Lung (tissue), 12 donors: ENCODE results near the gene SNX13. TPM values are rescaled to one million over a fixed set of nuclear protein-coding genes. Genes with fewer than 3 reads are reported as not detected.
"Not testable (repeated sequence)": the region's sequence is repeated elsewhere in the genome, so short reads cannot be mapped to it uniquely, and the experiment has no call there.

ENCODE experiments used
- ATAC-seq: fragments of 200-7000 bp; cut with Tn5 transposase; one replicate; pipeline ENCODE4 v1.9.1; 2020; ENCODE audit warnings: moderate number of reproducible peaks; ENCODE audit not compliant: insufficient read depth, low FRiP score
- DNase-seq, 3 donors: peaks; one replicate each; pipeline ENCODE4 v3.0.0-alpha.2; 2013 to 2017
- H3K27ac ChIP-seq, 2 donors: one replicate each; pipeline ENCODE4 v1.5.1; 2013; ENCODE audit warnings: mild to moderate bottlenecking in 2 of 2, moderate library complexity in 2 of 2, control low read depth in 1 of 2, inconsistent platforms in 1 of 2, low read depth in 1 of 2, low read length in 1 of 2
- H3K27me3 ChIP-seq, 3 donors: one replicate each; pipeline ENCODE4 v1.5.1; 2013; ENCODE audit warnings: low read length in 2 of 3; ENCODE audit not compliant: control insufficient read depth in 3 of 3, insufficient read depth in 3 of 3
- H3K36me3 ChIP-seq, 4 donors: one replicate each; pipeline ENCODE4 v1.5.1; 2013; ENCODE audit warnings: low read length in 4 of 4, mild to moderate bottlenecking in 1 of 4, moderate library complexity in 1 of 4; ENCODE audit not compliant: control insufficient read depth in 4 of 4, insufficient read depth in 4 of 4
- H3K4me1 ChIP-seq, 5 donors: one replicate each; pipeline ENCODE4 v1.5.1; 2013; ENCODE audit warnings: low read length in 5 of 5, mild to moderate bottlenecking in 2 of 5, moderate library complexity in 1 of 5; ENCODE audit not compliant: control insufficient read depth in 5 of 5, insufficient read depth in 5 of 5
- H3K4me3 ChIP-seq: one replicate; pipeline ENCODE4 v1.5.1; 2013; ENCODE audit warnings: mild to moderate bottlenecking, control low read depth, moderate library complexity
- H3K9ac ChIP-seq, 2 donors: one replicate each; pipeline ENCODE4 v1.5.1; 2013; ENCODE audit warnings: low read length in 2 of 2, control low read depth in 1 of 2; ENCODE audit not compliant: insufficient read depth in 1 of 2
- H3K9me3 ChIP-seq, 4 donors: one replicate each; pipeline ENCODE4 v1.5.1; 2013; ENCODE audit warnings: low read length in 3 of 4, mild to moderate bottlenecking in 1 of 4, moderate library complexity in 1 of 4; ENCODE audit not compliant: control insufficient read depth in 4 of 4, insufficient read depth in 3 of 4
- WGBS, 2 donors: extraction: QIAGEN DNeasy Blood & Tissue Kit; methylation state at CpG; one replicate each; pipeline ENCODE4 v1.1.7; 2013; 5-methylcytosine and 5-hydroxymethylcytosine counted together
- polyA plus RNA-seq, 2 donors: library from polyadenylated mRNA; stranded (reverse); fragments of 200-250 nt; gene quantifications; one replicate each; pipeline ENCODE4 v1.2.1, GENCODE V29; 2013
- total RNA-seq, 2 donors: library from RNA; depleted of rRNA in 1 of 2; stranded (reverse); fragments of >200 nt in 1 of 2; gene quantifications; one replicate each; pipeline ENCODE4 v1.2.1, GENCODE V29; 2014 to 2021
- TF ChIP-seq, protein P1 (sequence below): IDR thresholded peaks from 2 replicates; pipeline ENCODE4 v1.5.1; 2012; ENCODE audit warnings: mild to moderate bottlenecking; ENCODE audit errors: control extremely low read depth, extremely low read depth
- donor health status: control.
- donor health status: control.
- donor health status: Bipolar disorder and iron deficiency.
- donor health status: healthy.
- donor health status: DM: yes; HTN: yes; CAD: no.

SNX13 gene
- total and polyA plus RNA-seq, 4 donors, result 8.9 to 104 (median 31.9) TPM

DNA sequence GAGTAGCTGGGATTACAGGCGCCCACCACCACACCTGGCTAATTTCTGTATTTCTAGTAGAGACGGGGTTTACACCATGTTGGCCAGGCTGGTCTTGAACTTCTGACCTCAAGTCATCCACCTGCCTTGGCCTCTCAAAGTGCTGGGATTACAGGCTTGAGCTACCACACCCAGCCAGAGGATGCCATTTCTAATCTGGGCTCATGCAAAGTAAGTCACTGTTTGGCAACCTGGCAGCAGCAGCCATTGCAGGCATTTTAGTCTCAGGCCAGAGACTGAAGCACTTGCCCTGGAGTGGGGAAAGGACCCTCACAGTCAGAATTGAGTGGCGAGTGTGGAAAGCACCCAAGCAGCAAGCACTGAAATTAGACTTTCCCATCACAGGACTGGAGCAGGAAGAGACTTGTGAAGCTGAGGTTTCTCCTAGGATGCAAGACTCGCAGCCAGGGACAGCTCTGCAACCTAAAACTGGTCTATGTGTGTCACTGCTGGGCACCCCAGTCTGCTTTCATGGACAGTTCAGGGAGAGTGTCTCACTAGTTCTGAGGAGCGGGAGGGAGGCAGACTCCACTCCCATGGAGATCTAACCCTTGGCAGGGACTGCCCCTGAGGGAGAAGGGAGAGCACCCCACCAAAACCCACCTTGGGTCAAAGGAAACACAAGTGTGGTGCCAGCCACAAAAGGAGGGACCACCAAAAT lies 27.6 kb downstream of the SNX13 start:
- no peak overlapping the region for H3K4me3 ChIP-seq
- H3K9ac ChIP-seq, result no peak overlapping the region
- no peaks in the 10 kb centered on the region for H3K27me3 ChIP-seq
- H3K9me3 ChIP-seq, result peaks cover 0 to 8% (median 3%) of the 10 kb centered on the region in 4 donors
- ATAC-seq (no peak), DNase-seq (no peak)
- peaks cover 0 to 1% (median 0%) of the 10 kb centered on the region in 4 donors for H3K36me3 ChIP-seq
- peaks cover 0 to 21% (median 0%) of the 10 kb centered on the region in 5 donors for H3K4me1 ChIP-seq
- TF ChIP-seq, protein P1, sequence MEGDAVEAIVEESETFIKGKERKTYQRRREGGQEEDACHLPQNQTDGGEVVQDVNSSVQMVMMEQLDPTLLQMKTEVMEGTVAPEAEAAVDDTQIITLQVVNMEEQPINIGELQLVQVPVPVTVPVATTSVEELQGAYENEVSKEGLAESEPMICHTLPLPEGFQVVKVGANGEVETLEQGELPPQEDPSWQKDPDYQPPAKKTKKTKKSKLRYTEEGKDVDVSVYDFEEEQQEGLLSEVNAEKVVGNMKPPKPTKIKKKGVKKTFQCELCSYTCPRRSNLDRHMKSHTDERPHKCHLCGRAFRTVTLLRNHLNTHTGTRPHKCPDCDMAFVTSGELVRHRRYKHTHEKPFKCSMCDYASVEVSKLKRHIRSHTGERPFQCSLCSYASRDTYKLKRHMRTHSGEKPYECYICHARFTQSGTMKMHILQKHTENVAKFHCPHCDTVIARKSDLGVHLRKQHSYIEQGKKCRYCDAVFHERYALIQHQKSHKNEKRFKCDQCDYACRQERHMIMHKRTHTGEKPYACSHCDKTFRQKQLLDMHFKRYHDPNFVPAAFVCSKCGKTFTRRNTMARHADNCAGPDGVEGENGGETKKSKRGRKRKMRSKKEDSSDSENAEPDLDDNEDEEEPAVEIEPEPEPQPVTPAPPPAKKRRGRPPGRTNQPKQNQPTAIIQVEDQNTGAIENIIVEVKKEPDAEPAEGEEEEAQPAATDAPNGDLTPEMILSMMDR, result no peak
- no peak overlapping the region for H3K27ac ChIP-seq
- WGBS, 2 donors, result 95 to 99% methylated on average over 5 of the region's 5 CpGs

DNA sequence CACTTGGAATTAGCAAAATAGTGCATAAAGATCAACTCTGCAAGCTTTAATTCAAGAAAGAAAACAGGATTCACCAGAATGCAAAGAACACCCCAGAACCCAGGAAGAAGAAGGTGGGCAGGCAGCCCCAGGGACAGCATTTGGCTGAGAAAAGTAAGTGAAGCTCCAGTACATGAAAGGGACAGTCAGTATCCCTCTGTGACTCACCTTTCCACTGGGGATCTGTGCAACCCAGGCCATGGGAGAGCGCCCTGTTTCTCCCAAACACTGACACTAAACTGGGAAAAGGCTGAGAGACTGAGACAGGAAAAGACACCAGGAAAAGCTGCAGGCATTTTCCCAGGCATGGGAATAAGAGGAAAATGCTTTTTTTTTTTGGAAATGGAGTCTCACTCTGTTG lies 28.2 kb downstream of the SNX13 start:
- Histone ChIP-seq H3K4me3 (no peak overlapping the region), H3K4me1 (peaks cover 0 to 21% (median 0%) of the 10 kb centered on the region in 5 donors), H3K27me3 (no peaks in the 10 kb centered on the region), H3K9ac (no peak overlapping the region), H3K36me3 (peaks cover 0 to 1% (median 0%) of the 10 kb centered on the region in 4 donors), H3K27ac (no peak overlapping the region), H3K9me3 (peaks cover 0 to 7% (median under 1%) of the 10 kb centered on the region in 4 donors)
- TF ChIP-seq, protein P1, result no peak
- ATAC-seq (no peak), DNase-seq (no peak)
- 98 to 100% methylated on average over 1 of the region's 1 CpG for WGBS, 2 donors

DNA sequence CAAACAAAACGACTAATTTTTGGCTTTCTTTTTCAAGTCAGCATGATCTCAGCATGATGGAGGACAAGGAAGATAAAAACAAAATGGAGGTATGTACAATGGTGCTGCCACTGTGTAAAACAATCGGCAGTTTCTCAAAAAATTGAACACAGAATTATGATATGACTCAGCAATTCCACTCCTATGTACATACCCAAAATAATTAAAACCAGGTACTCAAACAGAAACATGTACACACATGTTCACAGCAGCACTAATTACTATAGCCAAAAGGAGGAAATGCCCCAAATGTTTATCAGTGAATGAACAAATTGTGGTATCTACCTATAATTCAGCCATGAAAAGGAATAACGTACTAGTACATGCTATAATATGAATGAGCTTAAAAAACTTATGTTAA lies 29.9 kb downstream of the SNX13 start:
- Histone ChIP-seq H3K4me1 (peaks cover 0 to 18% (median 0%) of the 10 kb centered on the region in 5 donors), H3K36me3 (peaks cover 0 to 1% (median 0%) of the 10 kb centered on the region in 4 donors), H3K9me3 (no peaks in the 10 kb centered on the region), H3K9ac (no peak overlapping the region), H3K4me3 (no peak overlapping the region), H3K27me3 (no peaks in the 10 kb centered on the region), H3K27ac (no peak overlapping the region)
- DNase-seq, result no peak
- TF ChIP-seq, protein P1, result no peak
- WGBS, 2 donors, result 94 to 99% methylated on average over 3 of the region's 3 CpGs
- no peak for ATAC-seq

DNA sequence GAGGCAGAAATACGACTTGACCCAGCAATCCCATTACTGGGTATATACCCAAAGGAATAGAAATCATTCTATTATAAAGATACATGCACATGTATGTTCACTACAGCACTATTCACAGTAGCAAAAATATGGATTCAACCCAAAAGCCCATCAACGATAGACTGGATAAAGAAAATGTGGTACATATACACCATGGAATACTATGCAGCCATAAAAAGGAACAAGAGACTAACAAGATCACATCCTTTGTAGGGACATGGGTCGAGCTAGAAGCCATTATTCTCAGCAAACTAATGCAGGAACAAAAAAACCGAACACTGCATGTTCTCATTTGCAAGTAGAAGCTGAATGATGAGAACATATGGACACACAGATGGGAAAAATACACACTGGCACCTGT lies 31.0 kb downstream of the SNX13 start:
- H3K9ac ChIP-seq, H3K36me3 ChIP-seq, ATAC-seq, H3K4me3 ChIP-seq, H3K27me3 ChIP-seq, H3K9me3 ChIP-seq, DNase-seq, H3K27ac ChIP-seq: not testable (repeated sequence)
- peaks cover 0 to 11% (median 0%) of the 10 kb centered on the region in 5 donors for H3K4me1 ChIP-seq
- WGBS, 2 donors, result 98 to 100% methylated on average over 4 of the region's 4 CpGs
